Endometrial microvascular endothelial cells (primary cell): ENCODE data around the gene UTS2R. TPM values are rescaled to one million over a fixed set of nuclear protein-coding genes. Genes with fewer than 3 reads are reported as not detected.

Experiments
- in situ Hi-C: cut with HindIII; loops from 2 replicates; pipeline ENCODE4 v1.10.0; 2017; ENCODE audit warnings: low sequenced_read_pairs, low pct_unique_long_range_greater_than_20kb; ENCODE audit errors: inconsistent ontology term
- total RNA-seq: library from RNA; depleted of rRNA; stranded (reverse); fragments of >200 nt; gene quantifications from one replicate; pipeline ENCODE4 v1.2.3, GENCODE V29; 2015; ENCODE audit errors: inconsistent ontology term

The UTS2R gene
- total RNA-seq, 1 donor from 2014 or later: not detected

DNA sequence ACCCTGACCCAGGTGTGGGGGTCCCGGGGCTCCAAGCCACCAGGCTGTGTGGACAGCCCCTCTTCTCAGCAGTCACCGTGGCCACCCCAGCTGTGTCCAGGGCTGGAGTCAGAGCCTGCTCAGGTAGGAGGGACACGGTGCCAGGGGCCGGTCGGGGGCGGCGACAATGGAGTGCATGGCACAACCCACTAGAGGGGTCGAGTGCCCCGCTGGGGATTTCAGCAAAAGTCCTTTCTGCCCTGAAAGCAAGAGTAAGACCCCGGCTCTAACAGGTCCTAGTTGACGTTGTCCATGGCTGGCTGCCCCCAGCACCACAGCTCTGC, 11.3 kb downstream of the UTS2R start:
- in situ Hi-C loops: no loop called here

GRCh38 chr17:82383411-82383810, 11.8 kb downstream of the UTS2R start:
- in situ Hi-C loops: no loop called here

DNA sequence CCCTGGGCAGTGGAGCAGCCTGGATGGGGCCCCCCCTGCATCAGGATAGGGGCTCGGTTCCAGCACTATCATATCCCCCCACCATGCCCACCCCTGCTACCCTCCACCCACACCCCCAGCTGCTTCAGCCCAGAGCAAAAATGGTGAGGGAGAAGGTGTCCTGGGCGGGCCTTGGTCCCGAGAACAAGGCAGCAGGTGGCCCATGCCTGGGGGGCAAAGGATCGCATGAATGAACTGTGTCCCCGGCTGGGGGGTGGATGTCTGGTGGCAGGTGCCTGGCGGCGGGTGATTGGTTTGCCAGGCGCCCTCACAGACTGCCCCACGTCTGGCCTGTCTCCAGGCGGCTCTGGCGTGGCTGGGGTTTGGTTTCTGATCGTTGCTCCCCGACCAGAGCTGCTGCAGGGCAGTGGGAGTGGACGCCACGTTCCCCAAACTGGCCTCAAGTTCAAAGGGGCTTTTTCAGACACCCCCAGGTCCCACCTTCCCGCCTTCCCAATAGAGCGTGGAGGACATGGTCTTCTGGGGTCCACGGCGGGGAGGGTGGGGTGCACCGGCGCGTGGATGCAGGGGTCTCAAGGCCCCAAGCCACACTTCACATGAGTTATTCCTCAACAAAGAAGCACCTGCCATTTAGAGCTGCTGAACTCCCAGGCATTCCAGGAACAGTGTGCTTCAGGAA, 12.6 kb downstream of the UTS2R start:
- in situ Hi-C loops: no loop called here

GRCh38 chr17:82384730-82385481, 13.3 kb downstream of the UTS2R start:
- in situ Hi-C loops: no loop called here

- in situ Hi-C loops: no loop called here
Observed at GRCh38 chr17:82385559-82386254, 14.1 kb downstream of the UTS2R start.

DNA sequence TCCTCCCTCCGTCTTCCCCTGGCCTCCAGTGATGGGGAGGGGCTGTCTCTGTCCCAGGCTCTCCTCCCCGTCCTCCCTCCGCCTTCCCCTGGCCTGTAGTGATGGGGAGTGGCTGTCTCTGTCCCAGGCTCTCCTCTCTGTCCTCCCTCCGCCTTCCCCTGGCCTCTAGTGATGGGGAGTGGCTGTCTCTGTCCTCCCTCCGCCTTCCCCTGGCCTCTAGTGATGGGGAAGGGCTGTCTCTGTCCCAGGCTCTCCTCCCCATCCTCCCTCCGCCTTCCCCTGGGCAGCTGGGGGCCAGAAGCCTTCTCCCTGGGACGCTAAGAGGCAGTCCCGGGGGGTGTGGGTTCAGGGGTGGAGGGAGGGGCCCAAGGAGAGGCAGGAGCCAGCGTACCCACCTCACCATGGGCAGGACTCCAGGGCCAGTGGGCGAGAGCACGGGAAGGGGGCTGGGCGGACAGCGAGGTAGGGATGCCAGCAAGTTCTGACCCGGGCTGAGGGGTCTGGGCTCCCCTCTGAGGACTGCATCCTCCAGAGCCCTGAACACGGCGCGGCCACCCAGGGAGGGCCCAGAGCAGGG, 14.8 kb downstream of the UTS2R start:
- in situ Hi-C loops: no loop called here

DNA sequence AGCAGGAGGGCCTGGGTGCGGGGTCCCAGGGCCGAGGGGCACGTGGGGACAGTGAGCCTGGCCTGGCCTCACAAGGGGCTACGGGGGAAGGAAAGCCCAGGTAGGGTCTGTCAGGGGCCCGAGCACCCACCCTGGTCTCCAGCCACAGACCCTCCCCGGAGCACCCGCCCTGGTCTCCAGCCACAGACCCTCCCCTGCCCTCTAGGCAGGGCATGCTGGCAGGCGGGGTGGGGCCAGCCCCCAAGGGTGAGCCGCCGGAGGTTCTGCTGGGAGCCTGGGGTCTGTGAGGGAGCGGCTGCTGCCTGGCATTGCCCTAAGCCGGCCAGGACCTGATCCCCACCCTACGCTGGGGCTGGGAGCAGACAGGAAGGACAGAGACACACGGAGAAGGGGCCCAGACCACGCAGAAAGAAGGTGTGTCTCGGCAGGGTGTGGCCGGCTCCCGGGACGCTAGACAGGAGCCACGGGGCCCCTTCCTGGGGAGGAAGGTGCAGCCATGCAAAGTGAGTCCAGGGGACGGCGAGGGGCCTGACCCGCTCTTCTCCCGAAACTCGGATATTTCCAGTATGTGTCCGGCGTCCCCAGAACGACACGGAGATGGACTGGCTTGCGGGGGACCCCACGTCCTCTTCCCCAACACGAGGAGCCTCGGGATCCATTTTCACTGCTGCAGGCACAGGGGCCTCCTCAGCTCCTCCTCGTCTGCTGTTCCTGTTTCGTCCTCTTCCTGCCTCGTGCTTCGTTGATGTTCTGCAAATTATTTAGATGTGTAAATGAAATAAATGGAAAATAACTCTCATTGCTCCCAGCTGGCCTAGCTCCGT, 15.5 kb downstream of the UTS2R start:
- in situ Hi-C loops: no loop called here

DNA sequence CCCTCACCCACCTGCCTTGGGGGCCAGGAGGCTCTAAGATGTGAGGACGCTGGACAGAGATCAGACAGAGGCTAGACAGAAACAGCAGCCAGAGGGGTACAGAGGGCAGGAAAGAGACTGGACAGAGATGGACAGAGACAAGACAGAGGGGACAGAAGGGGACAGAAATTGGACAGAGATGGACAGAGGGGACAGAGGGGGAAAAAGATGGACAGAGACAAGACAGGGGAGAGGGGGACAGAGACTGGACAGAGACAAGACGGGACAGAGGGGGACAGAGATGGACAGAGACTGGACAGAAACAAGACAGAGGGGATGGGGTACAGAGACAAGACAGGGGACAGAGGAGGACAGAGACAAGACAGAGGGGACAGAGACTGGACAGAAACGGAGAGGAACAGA, 16.1 kb downstream of the UTS2R start:
- in situ Hi-C loops: no loop called here

- in situ Hi-C loops: no loop called here
Observed at GRCh38 chr17:82388223-82388921, 16.8 kb downstream of the UTS2R start.

GRCh38 chr17:82388922-82389283, 17.3 kb downstream of the UTS2R start:
- in situ Hi-C loops: no loop called here

DNA sequence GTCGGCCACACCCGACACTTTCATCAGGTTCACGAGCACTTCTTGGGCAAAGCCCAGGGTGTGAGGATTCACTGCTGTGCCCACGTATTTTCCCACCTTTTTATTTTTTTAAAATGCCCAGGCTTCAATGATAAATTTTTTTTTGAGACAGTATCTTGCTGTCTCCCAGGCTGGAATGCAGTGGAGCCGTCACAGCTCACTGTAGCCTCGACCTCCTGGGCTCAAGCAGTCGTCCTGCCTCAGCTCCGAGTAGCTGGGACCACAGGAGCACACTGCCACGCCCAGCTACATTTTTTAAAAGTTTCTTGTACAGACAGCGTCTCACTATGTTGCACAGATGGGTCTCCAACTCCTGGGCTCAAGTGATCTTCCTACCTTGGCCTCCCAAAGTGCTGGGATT, 17.8 kb downstream of the UTS2R start:
- in situ Hi-C loops: no loop called here

GRCh38 chr17:82390015-82390859, 18.7 kb downstream of the UTS2R start:
- in situ Hi-C loops: no loop called here

- in situ Hi-C loops: no loop called here
Observed at GRCh38 chr17:82390860-82391435, 19.4 kb downstream of the UTS2R start.

GRCh38 chr17:82391496-82392066, 20.0 kb downstream of the UTS2R start:
- in situ Hi-C loops: no loop called here

DNA sequence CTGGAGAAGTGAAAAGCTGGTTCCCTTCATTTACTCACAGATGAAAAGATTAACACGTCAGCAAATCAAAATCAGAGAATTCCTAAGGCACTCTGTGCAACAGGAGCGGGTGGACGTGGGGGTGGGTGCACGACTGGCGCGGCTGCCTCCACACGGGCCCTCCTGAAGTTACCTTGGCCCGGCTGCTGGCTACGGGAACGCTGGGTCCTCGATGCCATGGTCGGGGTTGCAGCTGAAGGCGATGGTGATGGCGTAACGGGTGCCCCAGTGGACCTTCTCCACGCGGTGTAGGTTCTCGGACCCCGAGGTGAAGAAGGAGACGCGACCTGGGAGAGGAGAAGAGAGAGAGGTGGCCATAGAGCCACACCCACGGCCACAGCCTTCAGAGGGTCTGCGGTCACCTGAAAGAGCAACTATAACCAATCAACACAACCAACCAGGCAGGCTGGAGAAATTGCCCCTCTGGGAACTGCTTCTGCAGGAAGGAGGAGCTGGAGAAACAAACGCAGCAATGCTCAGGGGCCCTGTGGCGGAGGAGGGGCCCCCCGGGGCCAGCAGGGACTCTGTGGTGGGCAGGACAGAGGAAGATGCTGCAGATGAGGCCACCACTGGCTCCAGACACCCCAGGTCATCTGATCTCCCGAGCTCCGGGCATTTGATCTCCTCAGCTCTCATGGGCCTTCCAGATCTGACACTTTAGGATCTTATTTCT, 20.8 kb downstream of the UTS2R start:
- in situ Hi-C loops: no loop called here

GRCh38 chr17:82392941-82393340, 21.4 kb downstream of the UTS2R start:
- in situ Hi-C loops: no loop called here
